ENCODE measurements around the gene DPH3.

The DPH3 gene

GRCh38 chr3:16233806-16234205, 30.9 kb downstream of the DPH3 start:
- H3K36me3 Mint-ChIP-seq (ENCODE audit: insufficient read depth): no peaks in the 10 kb centered on the region
- no peak for DNase-seq (ENCODE audit: low spot score in 2 of 2)
- H3K27ac Mint-ChIP-seq (ENCODE audit: low read depth): no peak overlapping the region
- no peak for ATAC-seq (replicated peaks; ENCODE audit: extremely low read depth, poor library complexity, severe bottlenecking)
- no peaks in the 10 kb centered on the region for H3K9me3 Mint-ChIP-seq
- H3K4me1 Mint-ChIP-seq: no peaks in the 10 kb centered on the region
- H3K4me3 Mint-ChIP-seq: no peak overlapping the region
- H3K27me3 Mint-ChIP-seq: peaks cover 17% of the 10 kb centered on the region

DNA sequence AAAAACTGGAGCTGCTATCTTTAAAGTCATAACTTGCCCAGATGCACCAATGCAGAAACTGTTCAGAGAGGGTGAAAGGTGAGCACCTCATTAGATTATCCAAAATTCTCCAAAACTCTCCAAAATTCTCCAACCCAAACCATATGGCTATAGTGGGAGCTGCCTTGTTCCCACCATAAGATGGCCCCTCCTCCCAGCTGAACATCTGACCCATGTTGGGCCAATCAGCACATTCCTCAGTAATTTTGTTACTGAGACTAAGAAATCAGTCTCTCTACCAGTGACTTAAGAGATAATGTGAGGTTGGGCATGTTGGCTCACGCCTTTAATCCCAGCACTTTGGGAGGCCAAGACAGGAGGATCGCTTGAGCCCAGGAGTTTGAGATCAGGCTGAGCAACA, 32.8 kb downstream of the DPH3 start:
- Mint-ChIP-seq H3K27ac (ENCODE audit: low read depth) (no peak overlapping the region), H3K9me3 (no peaks in the 10 kb centered on the region), H3K4me1 (no peaks in the 10 kb centered on the region), H3K4me3 (no peak overlapping the region), H3K36me3 (ENCODE audit: insufficient read depth) (peaks cover 2% of the 10 kb centered on the region), H3K27me3 (peaks cover 17% of the 10 kb centered on the region)
- DNase-seq (ENCODE audit: low spot score in 2 of 2) (no peak), ATAC-seq (replicated peaks; ENCODE audit: extremely low read depth, poor library complexity, severe bottlenecking) (no peak)

- peaks cover 2% of the 10 kb centered on the region for H3K36me3 Mint-ChIP-seq (ENCODE audit: insufficient read depth)
- ATAC-seq (replicated peaks; ENCODE audit: extremely low read depth, poor library complexity, severe bottlenecking) (no peak), DNase-seq (ENCODE audit: low spot score in 2 of 2) (no peak)
- no peak overlapping the region for H3K27ac Mint-ChIP-seq (ENCODE audit: low read depth)
- H3K9me3 Mint-ChIP-seq: no peaks in the 10 kb centered on the region
- H3K4me3 Mint-ChIP-seq: no peak overlapping the region
- no peaks in the 10 kb centered on the region for H3K4me1 Mint-ChIP-seq
- H3K27me3 Mint-ChIP-seq: peaks cover 17% of the 10 kb centered on the region
These were observed 35.1 kb downstream of the DPH3 start for GRCh38 chr3:16229681-16230080.

- Mint-ChIP-seq H3K36me3 (ENCODE audit: insufficient read depth) (peaks cover 2% of the 10 kb centered on the region), H3K4me3 (no peak overlapping the region), H3K4me1 (no peaks in the 10 kb centered on the region), H3K27me3 (no peaks in the 10 kb centered on the region), H3K9me3 (no peaks in the 10 kb centered on the region), H3K27ac (ENCODE audit: low read depth) (no peak overlapping the region)
- no peak for ATAC-seq (replicated peaks; ENCODE audit: extremely low read depth, poor library complexity, severe bottlenecking)
- DNase-seq (ENCODE audit: low spot score in 2 of 2): no peak
These were observed 37.2 kb downstream of the DPH3 start for GRCh38 chr3:16227566-16227965.

DNA sequence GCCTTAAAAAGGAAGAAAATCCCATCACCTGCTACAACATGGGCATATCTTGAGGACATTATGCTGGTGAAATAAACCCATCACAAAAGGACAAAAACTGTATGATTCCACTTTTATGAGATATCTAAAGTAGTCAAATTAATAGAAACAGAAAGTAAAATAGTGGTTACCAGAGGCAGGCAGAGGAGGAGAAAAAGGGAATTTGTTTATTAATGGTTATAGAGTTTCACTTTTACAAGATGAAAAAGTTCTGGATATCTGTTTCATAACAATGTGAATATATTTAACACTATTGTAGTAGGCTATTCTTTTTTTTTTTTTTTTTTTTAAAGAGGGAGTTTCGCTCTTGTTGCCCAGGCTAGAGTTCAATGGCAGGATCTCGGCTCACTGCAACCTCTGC, 40.4 kb downstream of the DPH3 start:
- Mint-ChIP-seq H3K36me3 (ENCODE audit: insufficient read depth) (peaks cover 2% of the 10 kb centered on the region), H3K27me3 (peaks cover 2% of the 10 kb centered on the region), H3K4me1 (no peaks in the 10 kb centered on the region), H3K4me3 (no peak overlapping the region), H3K9me3 (no peaks in the 10 kb centered on the region), H3K27ac (ENCODE audit: low read depth) (no peak overlapping the region)
- ATAC-seq (replicated peaks; ENCODE audit: extremely low read depth, poor library complexity, severe bottlenecking) (no peak), DNase-seq (ENCODE audit: low spot score in 2 of 2) (no peak)

GRCh38 chr3:16222547-16222946, 42.2 kb downstream of the DPH3 start:
- no peaks in the 10 kb centered on the region for H3K4me1 Mint-ChIP-seq
- no peaks in the 10 kb centered on the region for H3K36me3 Mint-ChIP-seq (ENCODE audit: insufficient read depth)
- ATAC-seq (replicated peaks; ENCODE audit: extremely low read depth, poor library complexity, severe bottlenecking) (no peak), DNase-seq (ENCODE audit: low spot score in 2 of 2) (no peak)
- H3K4me3 Mint-ChIP-seq: no peak overlapping the region
- peaks cover 16% of the 10 kb centered on the region for H3K27me3 Mint-ChIP-seq
- no peak overlapping the region for H3K27ac Mint-ChIP-seq (ENCODE audit: low read depth)
- H3K9me3 Mint-ChIP-seq: no peaks in the 10 kb centered on the region

- no peaks in the 10 kb centered on the region for H3K36me3 Mint-ChIP-seq (ENCODE audit: insufficient read depth)
- no peak overlapping the region for H3K4me3 Mint-ChIP-seq
- no peak overlapping the region for H3K27ac Mint-ChIP-seq (ENCODE audit: low read depth)
- no peaks in the 10 kb centered on the region for H3K4me1 Mint-ChIP-seq
- H3K9me3 Mint-ChIP-seq: no peaks in the 10 kb centered on the region
- H3K27me3 Mint-ChIP-seq: peaks cover 16% of the 10 kb centered on the region
- no peak for ATAC-seq (replicated peaks; ENCODE audit: extremely low read depth, poor library complexity, severe bottlenecking)
- no peak for DNase-seq (ENCODE audit: low spot score in 2 of 2)
These were observed 42.8 kb downstream of the DPH3 start for GRCh38 chr3:16221990-16222389.

GRCh38 chr3:16219777-16220176, 45.0 kb downstream of the DPH3 start:
- no peak for DNase-seq (ENCODE audit: low spot score in 2 of 2)
- Mint-ChIP-seq H3K27ac (ENCODE audit: low read depth) (no peak overlapping the region), H3K9me3 (no peaks in the 10 kb centered on the region), H3K27me3 (peaks cover 27% of the 10 kb centered on the region), H3K4me3 (no peak overlapping the region), H3K4me1 (no peaks in the 10 kb centered on the region), H3K36me3 (ENCODE audit: insufficient read depth) (no peaks in the 10 kb centered on the region)
- ATAC-seq (replicated peaks; ENCODE audit: extremely low read depth, poor library complexity, severe bottlenecking): no peak

- Mint-ChIP-seq H3K36me3 (ENCODE audit: insufficient read depth) (no peaks in the 10 kb centered on the region), H3K4me3 (no peak overlapping the region), H3K9me3 (no peaks in the 10 kb centered on the region), H3K27ac (ENCODE audit: low read depth) (no peak overlapping the region), H3K4me1 (no peaks in the 10 kb centered on the region), H3K27me3 (peaks cover 55% of the 10 kb centered on the region)
- ATAC-seq (replicated peaks; ENCODE audit: extremely low read depth, poor library complexity, severe bottlenecking): no peak
- DNase-seq (ENCODE audit: low spot score in 2 of 2): no peak
These were observed 48.3 kb downstream of the DPH3 start for GRCh38 chr3:16216373-16216935.

GRCh38 chr3:16214366-16214765, 50.4 kb downstream of the DPH3 start:
- H3K27me3 Mint-ChIP-seq: peaks cover 61% of the 10 kb centered on the region
- H3K4me1 Mint-ChIP-seq: no peaks in the 10 kb centered on the region
- no peak overlapping the region for H3K27ac Mint-ChIP-seq (ENCODE audit: low read depth)
- H3K4me3 Mint-ChIP-seq: no peak overlapping the region
- DNase-seq (ENCODE audit: low spot score in 2 of 2): no peak
- no peaks in the 10 kb centered on the region for H3K9me3 Mint-ChIP-seq
- no peaks in the 10 kb centered on the region for H3K36me3 Mint-ChIP-seq (ENCODE audit: insufficient read depth)
- ATAC-seq (replicated peaks; ENCODE audit: extremely low read depth, poor library complexity, severe bottlenecking): no peak

DNA sequence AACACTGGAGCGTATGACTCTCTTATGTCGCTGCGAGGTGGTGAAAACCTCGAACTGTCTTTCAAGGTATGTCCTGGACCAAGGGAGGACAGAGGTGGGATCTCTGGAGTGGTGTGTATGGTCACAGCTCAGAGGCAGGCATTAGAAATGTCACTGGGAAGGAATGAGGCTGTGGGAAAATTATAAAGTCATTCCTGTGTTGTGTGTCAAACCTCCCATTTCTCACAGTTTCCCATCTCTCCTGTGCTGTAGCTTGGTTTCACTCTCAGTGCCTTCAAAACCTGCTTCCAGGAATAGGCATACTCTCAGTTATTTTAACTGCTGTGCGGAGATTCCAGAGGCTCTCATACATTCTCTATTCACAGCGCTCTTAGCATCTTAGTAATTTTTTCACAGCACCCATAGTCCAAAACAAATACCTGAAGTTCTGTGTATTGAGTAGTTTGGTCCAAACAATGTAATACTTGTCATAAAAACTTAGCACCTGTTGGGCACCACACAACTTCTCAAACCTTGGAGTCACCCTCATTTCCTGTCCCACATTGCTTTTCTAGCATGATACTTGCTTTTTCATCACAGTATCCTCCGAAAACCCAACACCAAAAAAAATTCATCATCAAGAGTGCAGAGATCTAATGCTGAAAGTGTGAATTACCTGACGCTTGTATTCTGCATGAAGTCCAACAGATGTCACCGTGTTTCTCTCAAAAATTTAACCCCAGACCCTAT, 53.4 kb downstream of the DPH3 start:
- Mint-ChIP-seq H3K36me3 (ENCODE audit: insufficient read depth) (no peaks in the 10 kb centered on the region), H3K4me3 (no peak overlapping the region), H3K27me3 (peaks cover 47% of the 10 kb centered on the region), H3K27ac (ENCODE audit: low read depth) (no peak overlapping the region), H3K4me1 (no peaks in the 10 kb centered on the region), H3K9me3 (no peaks in the 10 kb centered on the region)
- no peak for DNase-seq (ENCODE audit: low spot score in 2 of 2)
- no peak for ATAC-seq (replicated peaks; ENCODE audit: extremely low read depth, poor library complexity, severe bottlenecking)
